GM19463 (cell line): ENCODE measurements around the gene FGD5.

ENCODE experiments used
- ATAC-seq: cut with Tn5 transposase; IDR thresholded peaks from one replicate; pipeline ENCODE4 v1.9.1; 2021; ENCODE audit warnings: mild to moderate bottlenecking, moderate library complexity; ENCODE audit not compliant: unreplicated experiment

FGD5 gene

GRCh38 chr3:14787630-14788029, 31.1 kb upstream of the FGD5 start:
- no peak for ATAC-seq

GRCh38 chr3:14788644-14789043, 30.1 kb upstream of the FGD5 start:
- ATAC-seq: no peak

GRCh38 chr3:14789221-14789620, 29.5 kb upstream of the FGD5 start:
- no peak for ATAC-seq

- ATAC-seq: no peak
Measured at GRCh38 chr3:14789640-14790285, 29.0 kb upstream of the FGD5 start.

GRCh38 chr3:14791343-14791945, 27.3 kb upstream of the FGD5 start:
- no peak for ATAC-seq

GRCh38 chr3:14792691-14793121, 26.1 kb upstream of the FGD5 start:
- ATAC-seq: no peak

- no peak for ATAC-seq
Measured at GRCh38 chr3:14793126-14793857, 25.5 kb upstream of the FGD5 start.

- no peak for ATAC-seq
Measured at GRCh38 chr3:14793858-14794234, 24.9 kb upstream of the FGD5 start.

GRCh38 chr3:14794435-14794834, 24.3 kb upstream of the FGD5 start:
- no peak for ATAC-seq

- ATAC-seq: no peak
Measured at GRCh38 chr3:14795996-14796395, 22.8 kb upstream of the FGD5 start.

GRCh38 chr3:14796403-14797077, 22.2 kb upstream of the FGD5 start:
- ATAC-seq: no peak

- ATAC-seq: no peak
Measured at GRCh38 chr3:14797731-14798130, 21.0 kb upstream of the FGD5 start.

GRCh38 chr3:14798231-14798630, 20.5 kb upstream of the FGD5 start:
- ATAC-seq: no peak

GRCh38 chr3:14799146-14799545, 19.6 kb upstream of the FGD5 start:
- ATAC-seq: no peak

GRCh38 chr3:14801031-14801430, 17.7 kb upstream of the FGD5 start:
- no peak for ATAC-seq

- ATAC-seq: no peak
Measured at GRCh38 chr3:14801668-14802380, 16.9 kb upstream of the FGD5 start.

- no peak for ATAC-seq
Measured at GRCh38 chr3:14802381-14802731, 16.4 kb upstream of the FGD5 start.

- ATAC-seq: no peak
Measured at GRCh38 chr3:14803101-14803980, 15.4 kb upstream of the FGD5 start.

GRCh38 chr3:14803981-14804834, 14.6 kb upstream of the FGD5 start:
- no peak for ATAC-seq
